Sigmoid colon (tissue), 4 donors: ENCODE results near the gene PLD1.

ENCODE experiments used
- CTCF ChIP-seq, 4 experiments: fragments of 450-650 bp in 3 of 4; fragments of 200-600 bp in 1 of 4; IDR thresholded peaks; one replicate each; pipeline ENCODE4 v1.5.1; 2016 to 2019; ENCODE audit warnings: antibody characterized with exemption in 4 of 4, mild to moderate bottlenecking in 3 of 4, moderate library complexity in 2 of 4
- EP300 ChIP-seq, 4 donors: sonication (generic); formaldehyde crosslinking; IDR thresholded peaks; one replicate each; pipeline ENCODE4 v1.6.1; 2017; ENCODE audit warnings: antibody characterized with exemption in 4 of 4

DNA sequence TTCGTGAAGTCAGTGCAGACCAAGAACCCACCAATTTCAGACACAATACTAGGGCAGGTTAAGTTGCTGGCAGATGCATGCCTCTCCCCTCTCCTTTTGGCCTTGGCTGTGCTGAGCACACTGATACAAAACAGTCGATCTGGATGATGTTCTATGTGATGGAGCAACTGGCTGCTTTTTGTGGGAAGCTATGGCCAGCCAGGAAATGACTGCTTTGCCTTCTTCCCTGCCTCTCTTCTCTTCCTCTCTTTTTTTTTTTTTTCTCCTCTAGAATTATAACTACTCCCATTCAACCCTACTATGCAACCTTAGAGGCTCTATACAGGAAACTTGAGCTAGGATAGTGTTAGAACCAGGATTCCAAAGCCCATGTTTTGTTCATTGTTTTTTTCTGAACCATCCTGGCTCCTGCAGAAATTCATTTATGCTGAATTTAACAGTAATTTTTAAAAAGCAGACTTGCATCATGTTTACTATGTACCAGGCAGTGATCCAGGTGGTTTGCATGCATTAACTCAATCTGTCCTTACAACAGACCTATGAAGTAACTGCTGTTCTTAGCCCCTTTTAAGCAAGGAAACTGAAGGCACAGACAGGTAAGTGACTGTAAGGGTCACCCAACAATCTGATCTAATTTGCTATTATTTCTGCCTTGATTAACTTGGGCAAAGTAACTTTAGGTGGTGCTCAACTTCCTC is 62.9 kb downstream of the PLD1 start:
- TF ChIP-seq CTCF (IDR thresholded peaks at IDR 0.05) (no peak), EP300 (IDR thresholded peaks at IDR 0.05) (no peak)
